NCI-H82 treated with DMSO at 0.1 percent for 48 hours (cell line): ENCODE measurements around the gene B3GNT8.
"Not testable (repeated sequence)": the region's sequence is repeated elsewhere in the genome, so short reads cannot be mapped to it uniquely, and the experiment has no call there.

Source experiments
- DNase-seq: peaks from one replicate; lab custom pipeline; 2025; ENCODE audit not compliant: unreplicated experiment; lab: John Stamatoyannopoulos, UW

Gene B3GNT8

GRCh38 chr19:41426952-41427646 lies at the start of gene B3GNT8:
Gene B3GNT8 (minus strand): TSS chr19:41427374. CDS start chr19:41426778, 596 bp downstream.
- DNase-seq: no peak

GRCh38 chr19:41476583-41476982 lies 49.4 kb upstream of the B3GNT8 start:
- no peak for DNase-seq

- not testable (repeated sequence) for DNase-seq
Observed at GRCh38 chr19:41463257-41464256, 36.4 kb upstream of the B3GNT8 start.

GRCh38 chr19:41462497-41462896 lies 35.3 kb upstream of the B3GNT8 start:
- no peak for DNase-seq

- DNase-seq: no peak
Observed at GRCh38 chr19:41457241-41457640, 30.1 kb upstream of the B3GNT8 start.

- DNase-seq: no peak
Observed at GRCh38 chr19:41456342-41456918, 29.3 kb upstream of the B3GNT8 start.

GRCh38 chr19:41455936-41456335 lies 28.8 kb upstream of the B3GNT8 start:
- no peak for DNase-seq

- no peak for DNase-seq
Observed at GRCh38 chr19:41452584-41453275, 25.6 kb upstream of the B3GNT8 start.

- no peak for DNase-seq
Observed at GRCh38 chr19:41449865-41450178, 22.6 kb upstream of the B3GNT8 start.

- DNase-seq: peak; percentile 52
Observed at GRCh38 chr19:41449079-41449864, 22.1 kb upstream of the B3GNT8 start.

GRCh38 chr19:41447732-41448332 lies 20.7 kb upstream of the B3GNT8 start:
- DNase-seq: no peak

- DNase-seq: no peak
Observed at GRCh38 chr19:41445575-41445974, 18.4 kb upstream of the B3GNT8 start.

- no peak for DNase-seq
Observed at GRCh38 chr19:41443813-41444455, 16.8 kb upstream of the B3GNT8 start.

- DNase-seq: no peak
Observed at GRCh38 chr19:41442473-41443355, 15.5 kb upstream of the B3GNT8 start, which contains the start of gene ERICH4. Gene ERICH4 (plus strand): TSS chr19:41443156. CDS start chr19:41443170, 14 bp downstream.

GRCh38 chr19:41441321-41441945 lies 14.3 kb upstream of the B3GNT8 start:
- DNase-seq: no peak

- peak; percentile 99 for DNase-seq
Observed at GRCh38 chr19:41439441-41440222, 12.5 kb upstream of the B3GNT8 start, which contains the start of gene DMAC2. Gene DMAC2 (minus strand): TSS chr19:41439912. CDS start chr19:41439899, 13 bp downstream.
